MM.1S (cell line): Measurements from ENCODE around the gene RPL3.

Experiments used
- EZH2 ChIP-seq: fragments of 300-600 bp; sonication (generic); optimal IDR thresholded peaks from 2 replicates; pipeline ENCODE3; 2017; ENCODE audit warnings: low read depth, mild to moderate bottlenecking, antibody characterized with exemption, low read length, mixed read lengths
- EZH2phosphoT487 ChIP-seq: fragments of 300-600 bp; sonication (generic); IDR thresholded peaks from 2 replicates; pipeline ENCODE4 v1.6.1; 2018; ENCODE audit warnings: antibody characterized with exemption, low read length
- TF ChIP-seq, protein P1 (sequence below): fragments of 300-600 bp; sonication (generic); IDR thresholded peaks from 2 replicates; pipeline ENCODE4 v1.5.1; 2016; ENCODE audit warnings: antibody characterized with exemption, low read length, mixed read lengths

DNA sequence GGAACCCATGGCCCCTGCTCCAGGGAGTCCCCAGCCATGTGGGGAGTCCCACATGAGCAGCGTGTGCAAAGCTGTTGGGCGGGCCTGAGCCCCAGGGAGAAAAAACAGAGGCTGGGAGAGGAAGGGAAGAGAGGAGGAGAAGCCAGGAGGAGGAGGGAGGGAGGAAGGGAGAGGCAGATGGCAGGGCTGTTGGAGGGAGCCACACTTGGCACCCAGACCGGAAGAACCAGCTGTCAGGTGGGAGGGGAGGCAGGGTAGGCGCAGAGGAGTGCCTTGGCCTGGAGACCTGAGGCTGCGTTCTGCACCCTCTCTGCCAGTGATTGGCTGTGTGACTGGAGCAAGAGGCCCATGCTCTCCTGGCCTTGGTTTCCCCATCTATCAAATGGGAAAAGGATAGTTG is 37.0 kb upstream of the RPL3 start:
- TF ChIP-seq EZH2phosphoT487 (no peak), EZH2 (no peak)
- TF ChIP-seq, protein P1, sequence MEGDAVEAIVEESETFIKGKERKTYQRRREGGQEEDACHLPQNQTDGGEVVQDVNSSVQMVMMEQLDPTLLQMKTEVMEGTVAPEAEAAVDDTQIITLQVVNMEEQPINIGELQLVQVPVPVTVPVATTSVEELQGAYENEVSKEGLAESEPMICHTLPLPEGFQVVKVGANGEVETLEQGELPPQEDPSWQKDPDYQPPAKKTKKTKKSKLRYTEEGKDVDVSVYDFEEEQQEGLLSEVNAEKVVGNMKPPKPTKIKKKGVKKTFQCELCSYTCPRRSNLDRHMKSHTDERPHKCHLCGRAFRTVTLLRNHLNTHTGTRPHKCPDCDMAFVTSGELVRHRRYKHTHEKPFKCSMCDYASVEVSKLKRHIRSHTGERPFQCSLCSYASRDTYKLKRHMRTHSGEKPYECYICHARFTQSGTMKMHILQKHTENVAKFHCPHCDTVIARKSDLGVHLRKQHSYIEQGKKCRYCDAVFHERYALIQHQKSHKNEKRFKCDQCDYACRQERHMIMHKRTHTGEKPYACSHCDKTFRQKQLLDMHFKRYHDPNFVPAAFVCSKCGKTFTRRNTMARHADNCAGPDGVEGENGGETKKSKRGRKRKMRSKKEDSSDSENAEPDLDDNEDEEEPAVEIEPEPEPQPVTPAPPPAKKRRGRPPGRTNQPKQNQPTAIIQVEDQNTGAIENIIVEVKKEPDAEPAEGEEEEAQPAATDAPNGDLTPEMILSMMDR = no peak
